Suprapubic skin (tissue), 4 donors: ENCODE data around the gene KCNJ1. TPM values are rescaled to one million over a fixed set of nuclear protein-coding genes. Genes with fewer than 3 reads are reported as not detected.

Source experiments
- DNase-seq, 2 donors: peaks; one replicate each; pipeline ENCODE4 v3.0.0-alpha.2; 2019; ENCODE audit warnings: low spot score in 2 of 2
- H3K27ac ChIP-seq: fragments of 200-600 bp; sonication (generic); one replicate; pipeline ENCODE4 v1.5.1; 2019
- H3K27me3 ChIP-seq: fragments of 200-600 bp; sonication (generic); one replicate; pipeline ENCODE4 v1.5.1; 2019
- H3K36me3 ChIP-seq: fragments of 200-600 bp; sonication (generic); one replicate; pipeline ENCODE4 v1.5.1; 2019
- H3K4me1 ChIP-seq: fragments of 200-600 bp; sonication (generic); one replicate; pipeline ENCODE4 v1.5.1; 2019
- H3K4me3 ChIP-seq: fragments of 200-600 bp; sonication (generic); one replicate; pipeline ENCODE4 v1.5.1; 2019; ENCODE audit warnings: mild to moderate bottlenecking
- H3K9me3 ChIP-seq: fragments of 200-600 bp; sonication (generic); one replicate; pipeline ENCODE4 v1.5.1; 2019
- EP300 ChIP-seq: sonication (generic); formaldehyde crosslinking; IDR thresholded peaks from one replicate; pipeline ENCODE4 v1.6.1; 2017; ENCODE audit warnings: antibody characterized with exemption
- POLR2A ChIP-seq, 2 donors: fragments of 450-650 bp; IDR thresholded peaks; one replicate each; pipeline ENCODE4 v1.6.1; 2017; ENCODE audit warnings: antibody characterized with exemption in 2 of 2, mild to moderate bottlenecking in 2 of 2, moderate library complexity in 2 of 2
- POLR2AphosphoS5 ChIP-seq, 3 donors: sonication (generic); formaldehyde crosslinking; IDR thresholded peaks; one replicate each; pipeline ENCODE4 v1.6.1; 2017; ENCODE audit warnings: antibody characterized with exemption in 3 of 3
- WGBS: methylation state at CpG from one replicate; pipeline ENCODE4 v1.1.5; 2018; 5-methylcytosine and 5-hydroxymethylcytosine counted together
- total RNA-seq, 4 donors: library from RNA; depleted of rRNA; stranded (reverse); fragments of >200 nt; gene quantifications; one replicate each; pipeline ENCODE4 v1.1.0, GENCODE V29; 2016
- TF ChIP-seq, protein P1 (sequence below), 2 donors: fragments of 200-600 bp in 1 of 2; fragments of 450-650 bp in 1 of 2; sonication (generic) in 1 of 2; IDR thresholded peaks; one replicate each; pipeline ENCODE4 v1.5.1; 2016 to 2019; ENCODE audit warnings: antibody characterized with exemption in 2 of 2, mild to moderate bottlenecking in 1 of 2, moderate library complexity in 1 of 2

The KCNJ1 gene
- total RNA-seq, 4 donors from 2014 or later = 0.18 to 3.0 TPM; not detected in 2

DNA sequence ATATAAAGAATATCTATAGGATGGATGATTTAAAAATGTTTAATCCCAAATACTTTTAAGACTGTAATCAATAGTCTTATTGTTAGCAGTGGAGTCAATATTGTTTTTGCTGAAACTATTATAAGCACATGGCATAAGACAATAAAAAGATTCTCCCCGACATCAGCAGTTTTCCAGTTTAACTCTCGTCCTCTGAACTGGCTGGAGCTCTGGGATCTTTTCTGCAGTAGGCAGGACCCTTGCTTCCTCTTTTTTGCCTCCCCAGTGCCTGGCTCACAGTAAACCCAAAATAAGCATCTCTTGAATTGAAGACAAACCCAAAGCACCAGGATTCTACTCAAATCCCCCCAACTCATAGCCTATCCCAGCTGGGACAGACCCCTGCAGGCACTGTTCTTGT, 32.9 kb downstream of the KCNJ1 start:
- H3K36me3 ChIP-seq = no peaks in the 10 kb centered on the region

DNA sequence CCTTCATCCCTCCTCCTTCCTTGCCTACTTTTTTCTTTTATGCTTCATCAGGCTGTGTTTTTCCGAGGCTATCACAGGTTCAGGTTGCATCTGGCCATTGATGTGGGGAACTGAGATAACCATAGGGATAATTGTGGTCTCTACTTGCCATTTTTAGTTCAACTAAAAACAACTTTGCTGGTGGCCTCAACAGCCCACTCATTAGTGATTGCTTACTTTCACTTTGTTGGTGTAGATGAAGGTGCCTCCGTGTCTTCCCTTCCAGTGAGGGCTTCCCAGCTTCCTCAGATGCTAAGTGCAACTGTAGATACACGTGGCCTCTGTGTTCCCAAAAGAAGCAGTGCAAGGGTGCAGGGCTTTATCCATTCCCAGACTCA, 35.0 kb downstream of the KCNJ1 start:
- Histone ChIP-seq H3K4me3 (no peak overlapping the region), H3K4me1 (peaks cover 6% of the 10 kb centered on the region), H3K9me3 (no peaks in the 10 kb centered on the region), H3K27ac (no peak overlapping the region), H3K27me3 (peaks cover 5% of the 10 kb centered on the region), H3K36me3 (no peaks in the 10 kb centered on the region)
- no peak for DNase-seq
- TF ChIP-seq POLR2A (IDR thresholded peaks at IDR 0.05) = no peak
- TF ChIP-seq, protein P1, sequence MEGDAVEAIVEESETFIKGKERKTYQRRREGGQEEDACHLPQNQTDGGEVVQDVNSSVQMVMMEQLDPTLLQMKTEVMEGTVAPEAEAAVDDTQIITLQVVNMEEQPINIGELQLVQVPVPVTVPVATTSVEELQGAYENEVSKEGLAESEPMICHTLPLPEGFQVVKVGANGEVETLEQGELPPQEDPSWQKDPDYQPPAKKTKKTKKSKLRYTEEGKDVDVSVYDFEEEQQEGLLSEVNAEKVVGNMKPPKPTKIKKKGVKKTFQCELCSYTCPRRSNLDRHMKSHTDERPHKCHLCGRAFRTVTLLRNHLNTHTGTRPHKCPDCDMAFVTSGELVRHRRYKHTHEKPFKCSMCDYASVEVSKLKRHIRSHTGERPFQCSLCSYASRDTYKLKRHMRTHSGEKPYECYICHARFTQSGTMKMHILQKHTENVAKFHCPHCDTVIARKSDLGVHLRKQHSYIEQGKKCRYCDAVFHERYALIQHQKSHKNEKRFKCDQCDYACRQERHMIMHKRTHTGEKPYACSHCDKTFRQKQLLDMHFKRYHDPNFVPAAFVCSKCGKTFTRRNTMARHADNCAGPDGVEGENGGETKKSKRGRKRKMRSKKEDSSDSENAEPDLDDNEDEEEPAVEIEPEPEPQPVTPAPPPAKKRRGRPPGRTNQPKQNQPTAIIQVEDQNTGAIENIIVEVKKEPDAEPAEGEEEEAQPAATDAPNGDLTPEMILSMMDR (IDR thresholded peaks at IDR 0.05) = no peak
- no peak for TF ChIP-seq EP300
- TF ChIP-seq POLR2AphosphoS5 (IDR thresholded peaks at IDR 0.05) = no peak
- WGBS = 57% methylated on average over 3 of the region's 3 CpGs

More for the DNA sequence above, 32.9 kb downstream of the KCNJ1 start:
- WGBS = 83% methylated on average over 2 of the region's 2 CpGs
- no peak for TF ChIP-seq POLR2A (IDR thresholded peaks at IDR 0.05)
- no peak for TF ChIP-seq EP300
- no peak for TF ChIP-seq POLR2AphosphoS5 (IDR thresholded peaks at IDR 0.05)
- TF ChIP-seq, protein P1 (IDR thresholded peaks at IDR 0.05) = no peak
- Histone ChIP-seq H3K27me3 (peaks cover 5% of the 10 kb centered on the region), H3K4me3 (no peak overlapping the region), H3K27ac (no peak overlapping the region), H3K4me1 (peaks cover 6% of the 10 kb centered on the region), H3K9me3 (no peaks in the 10 kb centered on the region)
- DNase-seq = no peak

DNA sequence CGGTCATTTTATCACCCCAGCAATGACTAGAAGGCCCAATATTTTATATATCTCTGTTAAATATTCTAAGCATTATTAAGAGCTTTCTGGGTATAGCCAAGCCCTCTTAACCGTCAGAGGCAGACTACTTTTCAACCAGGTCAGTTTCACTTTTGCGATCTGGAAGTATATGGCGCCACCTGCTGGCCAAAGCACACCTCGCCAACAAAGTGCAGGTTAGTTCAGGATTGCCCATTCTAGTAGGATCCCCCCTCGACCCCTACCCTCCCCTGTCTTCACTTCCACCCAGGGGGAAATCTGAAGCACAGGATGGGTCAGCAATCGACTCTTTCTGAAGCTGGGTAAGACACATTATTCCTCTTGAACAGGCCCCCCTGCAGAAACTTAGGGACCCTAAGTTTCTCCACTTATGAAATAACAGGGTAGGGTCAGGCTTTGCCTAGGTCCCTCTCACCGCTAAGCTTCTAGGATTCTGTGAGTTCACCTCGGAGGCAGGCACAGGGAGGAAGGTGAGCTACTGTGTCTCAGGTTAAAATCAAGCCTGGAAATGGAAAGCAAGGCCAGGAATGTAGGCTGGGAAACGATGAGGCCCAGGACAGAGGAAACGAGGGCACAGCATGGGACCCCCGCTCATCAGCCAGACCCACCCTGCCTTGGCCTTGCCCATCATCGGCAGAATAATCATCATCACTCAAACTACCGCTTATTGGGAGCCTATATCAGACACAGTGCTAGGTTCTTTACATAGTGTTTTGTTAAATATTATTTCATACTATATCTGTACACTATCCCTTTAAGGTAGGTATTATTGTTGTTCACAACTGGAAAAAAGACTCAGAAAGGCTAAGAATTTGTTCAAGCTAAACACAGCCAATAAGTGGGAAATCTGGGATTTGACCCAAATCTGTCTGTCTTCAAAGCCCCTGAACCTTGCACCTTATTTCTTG, 35.6 kb downstream of the KCNJ1 start:
- 30% methylated on average over 14 of the region's 14 CpGs for WGBS
- peaks cover 5% of the 10 kb centered on the region for H3K27me3 ChIP-seq
- no peaks in the 10 kb centered on the region for H3K36me3 ChIP-seq
- TF ChIP-seq POLR2A (IDR thresholded peaks at IDR 0.05) (no peak), POLR2AphosphoS5 (IDR thresholded peaks at IDR 0.05) (no peak), EP300 (no peak)
- TF ChIP-seq, protein P1 (IDR thresholded peaks at IDR 0.05) = peak; percentile 79 to 82
- H3K4me3 ChIP-seq = no peak overlapping the region
- no peak overlapping the region for H3K27ac ChIP-seq
- peak; percentile 80 to 88 for DNase-seq
- no peaks in the 10 kb centered on the region for H3K9me3 ChIP-seq
- peaks cover 6% of the 10 kb centered on the region for H3K4me1 ChIP-seq

DNA sequence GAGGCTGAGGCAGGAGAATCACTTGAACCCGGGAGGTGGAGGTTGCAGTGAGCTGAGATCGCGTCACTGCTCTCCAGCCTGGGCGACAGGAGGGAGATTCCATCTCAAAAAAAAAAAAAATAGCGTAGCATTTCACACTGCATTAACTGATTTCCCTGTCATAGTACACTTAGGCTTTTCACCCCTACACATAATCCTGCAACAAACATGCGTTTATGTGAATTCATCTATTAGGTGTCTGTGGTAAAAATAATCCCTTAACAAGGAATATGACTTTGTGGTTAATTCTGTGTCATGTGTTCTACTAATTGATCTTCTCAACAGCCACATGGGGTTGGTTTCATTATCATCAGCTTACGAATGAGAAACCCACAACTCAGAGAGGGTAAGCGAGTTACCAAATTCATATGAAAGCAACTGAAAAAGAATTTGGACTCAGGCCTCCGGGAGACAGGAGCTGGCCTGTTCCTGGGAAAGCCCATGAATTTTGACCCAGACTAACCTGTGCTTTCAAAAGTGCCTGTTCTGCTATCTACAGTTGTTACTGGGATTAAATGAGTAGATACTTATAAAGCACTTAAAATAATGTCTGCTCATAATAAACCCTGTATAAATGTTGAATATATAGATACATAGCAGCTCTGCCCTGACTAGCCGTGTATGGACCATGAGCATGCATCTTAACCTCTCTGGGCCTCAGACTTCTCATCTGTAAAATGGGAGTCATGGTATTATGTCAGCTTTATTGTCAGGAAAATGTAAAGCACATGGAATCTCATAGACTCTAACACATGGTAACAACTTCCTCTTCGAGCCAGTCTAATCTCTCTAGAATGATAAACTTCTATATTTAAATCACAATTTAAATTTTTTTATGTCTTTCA, 36.6 kb downstream of the KCNJ1 start:
- H3K9me3 ChIP-seq = no peaks in the 10 kb centered on the region
- no peaks in the 10 kb centered on the region for H3K36me3 ChIP-seq
- H3K27ac ChIP-seq = no peak overlapping the region
- TF ChIP-seq, protein P1 (IDR thresholded peaks at IDR 0.05) = no peak
- no peak for TF ChIP-seq POLR2AphosphoS5 (IDR thresholded peaks at IDR 0.05)
- no peak for TF ChIP-seq EP300
- no peak for TF ChIP-seq POLR2A (IDR thresholded peaks at IDR 0.05)
- H3K27me3 ChIP-seq = peaks cover 5% of the 10 kb centered on the region
- H3K4me3 ChIP-seq = no peak overlapping the region
- DNase-seq = no peak
- 87% methylated on average over 11 of the region's 11 CpGs for WGBS
- H3K4me1 ChIP-seq = peaks cover 6% of the 10 kb centered on the region
